ENCODE measurements around the gene TTLL6. TPM values are rescaled to one million over a fixed set of nuclear protein-coding genes. Genes with fewer than 3 reads are reported as not detected.

TTLL6 gene
- polyA plus RNA-seq, 1 donor from 2014 or later: not detected

DNA sequence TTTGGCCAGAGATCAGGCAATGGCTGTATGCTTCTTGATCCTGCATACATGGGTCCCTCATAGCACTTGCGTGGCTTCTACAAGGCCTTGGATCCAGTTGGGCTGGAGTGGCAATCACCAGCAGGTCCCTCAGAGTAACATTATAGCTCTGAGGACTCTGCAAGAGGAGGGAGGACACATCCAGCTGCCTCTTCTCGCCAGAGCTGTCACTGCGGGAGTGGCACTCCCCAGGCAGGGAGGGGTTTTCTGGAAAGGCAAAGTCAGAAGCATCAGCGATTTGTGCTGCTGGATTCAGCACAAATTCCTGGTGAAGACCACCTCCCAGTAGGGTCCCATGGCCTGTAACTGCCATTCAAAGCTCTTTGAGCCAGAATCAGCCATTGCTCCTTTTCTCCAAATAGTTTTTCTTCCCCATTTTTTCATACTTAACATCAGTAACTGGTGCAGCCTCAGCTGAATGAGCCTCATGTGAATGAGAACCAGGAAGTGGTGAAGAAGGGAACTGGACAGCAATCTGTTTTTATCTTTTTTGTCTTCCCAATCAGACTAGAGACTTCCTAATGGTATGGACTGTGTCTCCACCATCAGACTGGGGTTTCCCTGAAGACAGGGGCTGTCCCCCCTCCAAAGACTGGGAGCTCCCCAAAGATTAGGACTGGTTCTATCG, 47.9 kb downstream of the TTLL6 start:
- Histone ChIP-seq H3K4me2 (ENCODE audit: low read length) (no peak overlapping the region), H3F3A (ENCODE audit: insufficient read depth, low read length, poor library complexity, severe bottlenecking) (no peaks in the 10 kb centered on the region), H3K27me3 (ENCODE audit: insufficient read depth, low read depth, low read length) (peaks cover 13% of the 10 kb centered on the region), H3K79me2 (replicated peaks; ENCODE audit: insufficient read depth, low read length) (no peaks in the 10 kb centered on the region), H3K9me3 (ENCODE audit: low read length) (no peaks in the 10 kb centered on the region), H3K9ac (ENCODE audit: low read length) (no peak overlapping the region), H3K9me2 (ENCODE audit: insufficient read depth, low read length) (no peaks in the 10 kb centered on the region), H3K27ac (ENCODE audit: low read length) (no peak overlapping the region), H3K4me3 (ENCODE audit: low read length) (no peak overlapping the region), H4K20me1 (ENCODE audit: insufficient read depth) (no peaks in the 10 kb centered on the region), H2AFZ (ENCODE audit: low read depth, low read length) (no peak overlapping the region), H3K36me3 (ENCODE audit: insufficient read depth, low read length) (no peaks in the 10 kb centered on the region)
- TF ChIP-seq POLR2AphosphoS5 (IDR thresholded peaks at IDR 0.05) (no peak), RAD21 (conservative IDR thresholded peaks at IDR 0.05) (no peak), TAF1 (IDR thresholded peaks at IDR 0.05; ENCODE audit: low read depth) (no peak), EZH2 (IDR thresholded peaks at IDR 0.05; ENCODE audit: borderline replicate concordance, insufficient read depth, low read length, poor library complexity, severe bottlenecking) (no peak), EP300 (conservative IDR thresholded peaks at IDR 0.05; ENCODE audit: poor library complexity, severe bottlenecking) (no peak), MXI1 (conservative IDR thresholded peaks at IDR 0.05; ENCODE audit: poor library complexity, severe bottlenecking) (no peak), SMC3 (conservative IDR thresholded peaks at IDR 0.05; ENCODE audit: poor library complexity) (no peak)
- TF ChIP-seq, protein P1, sequence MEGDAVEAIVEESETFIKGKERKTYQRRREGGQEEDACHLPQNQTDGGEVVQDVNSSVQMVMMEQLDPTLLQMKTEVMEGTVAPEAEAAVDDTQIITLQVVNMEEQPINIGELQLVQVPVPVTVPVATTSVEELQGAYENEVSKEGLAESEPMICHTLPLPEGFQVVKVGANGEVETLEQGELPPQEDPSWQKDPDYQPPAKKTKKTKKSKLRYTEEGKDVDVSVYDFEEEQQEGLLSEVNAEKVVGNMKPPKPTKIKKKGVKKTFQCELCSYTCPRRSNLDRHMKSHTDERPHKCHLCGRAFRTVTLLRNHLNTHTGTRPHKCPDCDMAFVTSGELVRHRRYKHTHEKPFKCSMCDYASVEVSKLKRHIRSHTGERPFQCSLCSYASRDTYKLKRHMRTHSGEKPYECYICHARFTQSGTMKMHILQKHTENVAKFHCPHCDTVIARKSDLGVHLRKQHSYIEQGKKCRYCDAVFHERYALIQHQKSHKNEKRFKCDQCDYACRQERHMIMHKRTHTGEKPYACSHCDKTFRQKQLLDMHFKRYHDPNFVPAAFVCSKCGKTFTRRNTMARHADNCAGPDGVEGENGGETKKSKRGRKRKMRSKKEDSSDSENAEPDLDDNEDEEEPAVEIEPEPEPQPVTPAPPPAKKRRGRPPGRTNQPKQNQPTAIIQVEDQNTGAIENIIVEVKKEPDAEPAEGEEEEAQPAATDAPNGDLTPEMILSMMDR (IDR thresholded peaks at IDR 0.05; ENCODE audit: poor library complexity, severe bottlenecking): no peak
- TF ChIP-seq, protein P2, sequence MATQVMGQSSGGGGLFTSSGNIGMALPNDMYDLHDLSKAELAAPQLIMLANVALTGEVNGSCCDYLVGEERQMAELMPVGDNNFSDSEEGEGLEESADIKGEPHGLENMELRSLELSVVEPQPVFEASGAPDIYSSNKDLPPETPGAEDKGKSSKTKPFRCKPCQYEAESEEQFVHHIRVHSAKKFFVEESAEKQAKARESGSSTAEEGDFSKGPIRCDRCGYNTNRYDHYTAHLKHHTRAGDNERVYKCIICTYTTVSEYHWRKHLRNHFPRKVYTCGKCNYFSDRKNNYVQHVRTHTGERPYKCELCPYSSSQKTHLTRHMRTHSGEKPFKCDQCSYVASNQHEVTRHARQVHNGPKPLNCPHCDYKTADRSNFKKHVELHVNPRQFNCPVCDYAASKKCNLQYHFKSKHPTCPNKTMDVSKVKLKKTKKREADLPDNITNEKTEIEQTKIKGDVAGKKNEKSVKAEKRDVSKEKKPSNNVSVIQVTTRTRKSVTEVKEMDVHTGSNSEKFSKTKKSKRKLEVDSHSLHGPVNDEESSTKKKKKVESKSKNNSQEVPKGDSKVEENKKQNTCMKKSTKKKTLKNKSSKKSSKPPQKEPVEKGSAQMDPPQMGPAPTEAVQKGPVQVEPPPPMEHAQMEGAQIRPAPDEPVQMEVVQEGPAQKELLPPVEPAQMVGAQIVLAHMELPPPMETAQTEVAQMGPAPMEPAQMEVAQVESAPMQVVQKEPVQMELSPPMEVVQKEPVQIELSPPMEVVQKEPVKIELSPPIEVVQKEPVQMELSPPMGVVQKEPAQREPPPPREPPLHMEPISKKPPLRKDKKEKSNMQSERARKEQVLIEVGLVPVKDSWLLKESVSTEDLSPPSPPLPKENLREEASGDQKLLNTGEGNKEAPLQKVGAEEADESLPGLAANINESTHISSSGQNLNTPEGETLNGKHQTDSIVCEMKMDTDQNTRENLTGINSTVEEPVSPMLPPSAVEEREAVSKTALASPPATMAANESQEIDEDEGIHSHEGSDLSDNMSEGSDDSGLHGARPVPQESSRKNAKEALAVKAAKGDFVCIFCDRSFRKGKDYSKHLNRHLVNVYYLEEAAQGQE (IDR thresholded peaks at IDR 0.05; ENCODE audit: borderline replicate concordance): no peak

DNA sequence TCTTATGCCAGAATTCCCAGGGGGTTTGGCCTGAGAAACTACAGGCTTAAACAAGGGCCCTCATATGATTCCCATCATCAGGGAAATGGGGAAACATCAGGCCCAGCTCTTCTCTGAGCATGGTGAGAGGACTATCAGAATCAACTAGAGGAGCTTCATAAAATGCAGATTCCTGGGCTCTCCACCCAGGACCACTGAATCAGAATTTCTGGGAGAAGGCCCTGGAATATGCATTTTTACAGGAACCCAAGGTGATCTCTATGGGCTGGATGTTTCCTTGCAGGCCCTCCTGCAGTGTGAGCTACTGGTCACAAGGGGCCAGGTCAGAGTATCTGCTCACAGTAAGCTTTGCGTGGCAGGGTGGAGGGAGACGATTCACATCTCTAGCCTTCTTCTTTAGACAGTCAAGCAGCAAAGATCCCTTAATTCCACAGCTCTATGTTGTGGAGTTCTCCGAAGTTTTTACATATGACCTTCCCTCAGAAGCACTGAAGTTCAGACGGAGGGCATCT, 49.7 kb downstream of the TTLL6 start:
- Histone ChIP-seq H2AFZ (ENCODE audit: low read depth, low read length) (no peak overlapping the region), H3K79me2 (replicated peaks; ENCODE audit: insufficient read depth, low read length) (no peaks in the 10 kb centered on the region), H4K20me1 (ENCODE audit: insufficient read depth) (no peaks in the 10 kb centered on the region), H3K9me3 (ENCODE audit: low read length) (no peaks in the 10 kb centered on the region), H3K9ac (ENCODE audit: low read length) (no peak overlapping the region), H3K27me3 (ENCODE audit: insufficient read depth, low read depth, low read length) (peaks cover 20% of the 10 kb centered on the region), H3F3A (ENCODE audit: insufficient read depth, low read length, poor library complexity, severe bottlenecking) (no peaks in the 10 kb centered on the region), H3K4me2 (ENCODE audit: low read length) (no peak overlapping the region), H3K4me3 (ENCODE audit: low read length) (no peak overlapping the region), H3K9me2 (ENCODE audit: insufficient read depth, low read length) (no peaks in the 10 kb centered on the region), H3K27ac (ENCODE audit: low read length) (no peak overlapping the region), H3K36me3 (ENCODE audit: insufficient read depth, low read length) (no peaks in the 10 kb centered on the region)
- TF ChIP-seq MXI1 (conservative IDR thresholded peaks at IDR 0.05; ENCODE audit: poor library complexity, severe bottlenecking) (no peak), POLR2AphosphoS5 (IDR thresholded peaks at IDR 0.05) (no peak), EZH2 (IDR thresholded peaks at IDR 0.05; ENCODE audit: borderline replicate concordance, insufficient read depth, low read length, poor library complexity, severe bottlenecking) (no peak)
- TF ChIP-seq, protein P2 (IDR thresholded peaks at IDR 0.05; ENCODE audit: borderline replicate concordance): no peak
- TF ChIP-seq, protein P1 (IDR thresholded peaks at IDR 0.05; ENCODE audit: poor library complexity, severe bottlenecking): no peak
